ENCODE results near the gene CNN3. TPM values are rescaled to one million over a fixed set of nuclear protein-coding genes. Genes with fewer than 3 reads are reported as not detected.

The CNN3 gene
- total and polyA plus RNA-seq, 2 donors (not counting 3 experiments of a cell fraction or from before 2014, with no cell fraction given), result 174 to 392 TPM

DNA sequence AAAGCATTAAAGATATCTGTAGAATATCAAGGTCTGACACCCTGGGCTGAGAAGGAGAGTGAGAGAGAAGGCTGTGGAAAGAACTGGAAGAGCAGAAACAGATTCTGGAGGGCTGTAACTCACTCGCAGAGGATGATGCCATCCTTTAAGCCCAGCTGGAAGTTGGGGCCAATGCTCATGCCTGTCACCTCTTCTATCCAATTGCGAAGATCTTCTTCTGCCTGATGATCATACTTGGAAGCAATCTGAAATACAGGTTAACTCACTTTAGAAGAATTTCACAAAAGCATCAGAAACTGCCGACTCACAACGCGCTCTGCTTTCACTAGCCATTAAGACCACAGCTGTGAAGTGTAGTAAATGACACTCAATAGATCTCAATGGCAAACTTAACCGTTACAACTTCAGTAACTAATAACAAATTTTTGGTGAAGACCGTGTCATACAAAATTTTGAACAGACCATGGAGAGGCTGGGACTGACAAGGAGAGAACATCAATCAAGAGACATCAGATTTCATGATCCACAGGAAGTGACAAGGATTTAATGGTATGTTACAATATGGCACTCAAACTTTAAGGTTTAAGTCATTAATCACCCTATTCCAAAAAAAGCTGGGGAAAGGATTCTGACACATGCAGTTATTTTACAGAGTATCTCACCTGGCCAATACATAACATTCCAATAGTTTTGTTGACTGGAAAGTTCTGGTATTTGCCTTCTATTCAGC, 23.5 kb downstream of the CNN3 start:
- Histone ChIP-seq H3K4me1 (ENCODE audit: control insufficient read depth, extremely low read depth, insufficient read depth, low read length) (peaks cover 3% of the 10 kb centered on the region), H3K9ac (replicated peaks; ENCODE audit: extremely low read depth, insufficient read depth, low read length) (no peak overlapping the region), H3K36me3 (ENCODE audit: control insufficient read depth in 2 of 2, extremely low read depth in 1 of 2, insufficient read depth in 2 of 2, low read length in 2 of 2) (peaks cover 22 to 35% of the 10 kb centered on the region in 2 experiments), H3K27ac (ENCODE audit: insufficient read depth, low read depth, low read length) (no peak overlapping the region), H3K9me3 (replicated peaks; ENCODE audit: control insufficient read depth, insufficient read depth, low read length) (no peaks in the 10 kb centered on the region), H3K4me3 (replicated peaks in 1 of 3; ENCODE audit: insufficient read depth in 1 of 3, low read depth in 1 of 3, low read length in 3 of 3) (no peak overlapping the region), H3K27me3 (ENCODE audit: control insufficient read depth in 2 of 2, insufficient read depth in 2 of 2, low read length in 2 of 2) (no peaks in the 10 kb centered on the region), H4K20me1 (replicated peaks; ENCODE audit: control insufficient read depth, extremely low read depth, insufficient read depth, low read length) (peaks cover 27% of the 10 kb centered on the region), H3K79me2 (ENCODE audit: control insufficient read depth, insufficient read depth, low read length) (peaks cover 48% of the 10 kb centered on the region), H2AFZ (ENCODE audit: low read depth, low read length) (no peak overlapping the region), H3K4me2 (ENCODE audit: insufficient read depth, low read length) (no peak overlapping the region), H3K9me1 (replicated peaks; ENCODE audit: control insufficient read depth, extremely low read depth, insufficient read depth, low read length) (no peaks in the 10 kb centered on the region)
- dilution Hi-C loops (cut with MboI; ENCODE audit: extremely low pct_ligation_motif_present, low sequenced_read_pairs) (loop anchor here (25.0 kb wide), 1 partner anchor 134 kb away; no protein-coding TSS in a partner anchor), intact Hi-C loops (cut with micrococcal nuclease) (loop anchor here (1.0 to 2.0 kb wide), 2 partner anchors 21 to 138 kb away; no protein-coding TSS in a partner anchor)
- no peak for DNase-seq (ENCODE audit: low read depth, low spot score)
- BruUV-seq (replicated peaks), result no TSS peak
- ChIA-PET CTCF (interaction anchor here (0.9 to 4.6 kb wide), 9 partner anchors 8 to 140 kb away, joined by 3 to 38 read pairs (median 6); no protein-coding TSS in a partner anchor), POLR2A (no interaction called here)
- FAIRE-seq, result no peak
- TF ChIP-seq EZH2 (IDR thresholded peaks at IDR 0.05; ENCODE audit: borderline replicate concordance, low read depth, low read length, severe bottlenecking), result no peak

DNA sequence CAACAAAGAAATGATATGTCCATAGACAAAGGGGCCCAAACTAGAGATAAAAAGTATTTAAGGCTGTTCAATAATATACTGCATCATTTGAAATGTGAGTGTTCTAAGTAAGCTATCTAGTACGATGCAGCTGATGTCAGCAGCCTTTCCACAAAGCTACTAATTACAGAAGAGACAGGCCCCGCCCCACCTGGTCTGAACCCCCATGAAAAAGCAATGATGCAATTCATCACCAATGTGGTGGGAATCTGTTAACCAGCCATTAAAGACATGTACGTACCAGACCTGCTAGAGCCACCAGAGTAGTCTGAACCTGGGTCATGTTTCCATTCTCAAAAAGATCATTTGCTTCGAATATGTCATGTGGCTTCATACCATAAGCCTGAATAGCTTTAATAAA, 25.1 kb downstream of the CNN3 start:
- TF ChIP-seq, protein P1, sequence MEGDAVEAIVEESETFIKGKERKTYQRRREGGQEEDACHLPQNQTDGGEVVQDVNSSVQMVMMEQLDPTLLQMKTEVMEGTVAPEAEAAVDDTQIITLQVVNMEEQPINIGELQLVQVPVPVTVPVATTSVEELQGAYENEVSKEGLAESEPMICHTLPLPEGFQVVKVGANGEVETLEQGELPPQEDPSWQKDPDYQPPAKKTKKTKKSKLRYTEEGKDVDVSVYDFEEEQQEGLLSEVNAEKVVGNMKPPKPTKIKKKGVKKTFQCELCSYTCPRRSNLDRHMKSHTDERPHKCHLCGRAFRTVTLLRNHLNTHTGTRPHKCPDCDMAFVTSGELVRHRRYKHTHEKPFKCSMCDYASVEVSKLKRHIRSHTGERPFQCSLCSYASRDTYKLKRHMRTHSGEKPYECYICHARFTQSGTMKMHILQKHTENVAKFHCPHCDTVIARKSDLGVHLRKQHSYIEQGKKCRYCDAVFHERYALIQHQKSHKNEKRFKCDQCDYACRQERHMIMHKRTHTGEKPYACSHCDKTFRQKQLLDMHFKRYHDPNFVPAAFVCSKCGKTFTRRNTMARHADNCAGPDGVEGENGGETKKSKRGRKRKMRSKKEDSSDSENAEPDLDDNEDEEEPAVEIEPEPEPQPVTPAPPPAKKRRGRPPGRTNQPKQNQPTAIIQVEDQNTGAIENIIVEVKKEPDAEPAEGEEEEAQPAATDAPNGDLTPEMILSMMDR (IDR thresholded peaks at IDR 0.05; ENCODE audit: extremely low read depth in 1 of 2, insufficient read depth in 1 of 2, low read depth in 1 of 2, low read length in 2 of 2), result no peak
- TF ChIP-seq EZH2 (IDR thresholded peaks at IDR 0.05; ENCODE audit: borderline replicate concordance, low read depth, low read length, severe bottlenecking) (no peak), MYC (IDR thresholded peaks at IDR 0.05; ENCODE audit: low read depth, low read length) (no peak), POLR2A (IDR thresholded peaks at IDR 0.05; ENCODE audit: low read depth, low read length) (no peak), JUN (IDR thresholded peaks at IDR 0.05; ENCODE audit: borderline replicate concordance, insufficient read depth, insufficient read length, low read depth) (no peak)
- Histone ChIP-seq H3K4me3 (replicated peaks in 1 of 3; ENCODE audit: insufficient read depth in 1 of 3, low read depth in 1 of 3, low read length in 3 of 3) (no peak overlapping the region), H4K20me1 (replicated peaks; ENCODE audit: control insufficient read depth, extremely low read depth, insufficient read depth, low read length) (peaks cover 23% of the 10 kb centered on the region), H3K4me1 (ENCODE audit: control insufficient read depth, extremely low read depth, insufficient read depth, low read length) (peaks cover 3% of the 10 kb centered on the region), H2AFZ (ENCODE audit: low read depth, low read length) (no peak overlapping the region), H3K9me1 (replicated peaks; ENCODE audit: control insufficient read depth, extremely low read depth, insufficient read depth, low read length) (no peaks in the 10 kb centered on the region), H3K27ac (ENCODE audit: insufficient read depth, low read depth, low read length) (no peak overlapping the region), H3K9ac (replicated peaks; ENCODE audit: extremely low read depth, insufficient read depth, low read length) (no peak overlapping the region), H3K4me2 (ENCODE audit: insufficient read depth, low read length) (no peak overlapping the region), H3K27me3 (ENCODE audit: control insufficient read depth in 2 of 2, insufficient read depth in 2 of 2, low read length in 2 of 2) (no peaks in the 10 kb centered on the region), H3K9me3 (replicated peaks; ENCODE audit: control insufficient read depth, insufficient read depth, low read length) (no peaks in the 10 kb centered on the region), H3K79me2 (ENCODE audit: control insufficient read depth, insufficient read depth, low read length) (peaks cover 36% of the 10 kb centered on the region), H3K36me3 (ENCODE audit: control insufficient read depth in 2 of 2, extremely low read depth in 1 of 2, insufficient read depth in 2 of 2, low read length in 2 of 2) (peaks cover 25 to 48% of the 10 kb centered on the region in 2 experiments)
- ChIA-PET CTCF (interaction anchor here (1.7 to 4.6 kb wide), 4 partner anchors 44 to 142 kb away, joined by 4 to 38 read pairs (median 23); no protein-coding TSS in a partner anchor), POLR2A (no interaction called here)
- dilution Hi-C loops (cut with MboI; ENCODE audit: extremely low pct_ligation_motif_present, low sequenced_read_pairs), result loop anchor here (25.0 kb wide), 1 partner anchor 135 kb away; no protein-coding TSS in a partner anchor
- BruUV-seq (replicated peaks), result no TSS peak
- intact Hi-C loops (cut with micrococcal nuclease), result no loop called here
- FAIRE-seq (no peak), DNase-seq (ENCODE audit: low read depth, low spot score) (no peak)

Data from endothelial cell of umbilical vein (primary cell).